KMS-11 (cell line): ENCODE measurements around the gene CRY1.

ENCODE experiments used
- H2AFZ ChIP-seq: fragments of 200-600 bp; sonication (generic); 2 replicates; pipeline ENCODE4 v1.6.1; 2016; ENCODE audit warnings: antibody characterized with exemption, mixed run types, low read depth
- H3K27ac ChIP-seq: fragments of 200-600 bp; sonication (generic); 2 replicates; pipeline ENCODE4 v1.6.1; 2016; ENCODE audit warnings: mild to moderate bottlenecking, mixed run types
- H3K27me3 ChIP-seq: fragments of 200-600 bp; sonication (generic); 2 replicates; pipeline ENCODE4 v1.6.1; 2017; ENCODE audit warnings: mild to moderate bottlenecking, low read depth, mixed run types, moderate library complexity; ENCODE audit not compliant: insufficient read depth
- H3K36me3 ChIP-seq: fragments of 200-600 bp; sonication (generic); 2 replicates; pipeline ENCODE4 v1.6.1; 2017; ENCODE audit warnings: mild to moderate bottlenecking, mixed run types; ENCODE audit not compliant: insufficient read depth
- H3K4me1 ChIP-seq: fragments of 200-600 bp; sonication (generic); 2 replicates; pipeline ENCODE4 v1.6.1; 2016; ENCODE audit warnings: mild to moderate bottlenecking, low read depth, mixed run types; ENCODE audit not compliant: poor library complexity, severe bottlenecking
- H3K4me2 ChIP-seq: fragments of 200-600 bp; sonication (generic); 2 replicates; pipeline ENCODE4 v1.7.0; 2016; ENCODE audit warnings: mild to moderate bottlenecking, mixed run types
- H3K4me3 ChIP-seq: fragments of 200-600 bp; sonication (generic); IDR thresholded peaks from 2 replicates; pipeline ENCODE4 v1.6.1; 2017; ENCODE audit warnings: low read depth, low read length, mixed read lengths; ENCODE audit not compliant: insufficient read depth
- H3K79me2 ChIP-seq: fragments of 200-600 bp; sonication (generic); 2 replicates; pipeline ENCODE4 v1.6.1; 2016; ENCODE audit warnings: low read depth, mixed run types; ENCODE audit not compliant: insufficient read depth
- H3K9ac ChIP-seq: fragments of 200-600 bp; sonication (generic); 2 replicates; pipeline ENCODE4 v1.6.1; 2016; ENCODE audit warnings: mild to moderate bottlenecking, mixed run types
- H4K20me1 ChIP-seq: fragments of 200-600 bp; sonication (generic); 2 replicates; pipeline ENCODE4 v1.6.1; 2016; ENCODE audit warnings: mild to moderate bottlenecking, mixed run types; ENCODE audit not compliant: insufficient read depth
- CTCF ChIP-seq: fragments of 200-600 bp; sonication (generic); conservative IDR thresholded peaks from 2 replicates; pipeline ENCODE4 v1.6.1; 2017; ENCODE audit warnings: low read depth, mild to moderate bottlenecking, antibody characterized with exemption, low read length, moderate library complexity, mixed read lengths

The CRY1 gene

GRCh38 chr12:106971065-106971464 lies 122.3 kb downstream of the CRY1 start:
- Histone ChIP-seq H3K27ac (no peak overlapping the region), H3K4me1 (no peaks in the 10 kb centered on the region), H3K4me2 (no peak overlapping the region), H3K36me3 (no peaks in the 10 kb centered on the region), H3K9ac (no peak overlapping the region), H3K79me2 (no peaks in the 10 kb centered on the region), H2AFZ (no peak overlapping the region), H4K20me1 (no peaks in the 10 kb centered on the region), H3K27me3 (no peaks in the 10 kb centered on the region), H3K4me3 (no peak overlapping the region)
- no peak for TF ChIP-seq CTCF

- Histone ChIP-seq H3K4me2 (no peak overlapping the region), H2AFZ (no peak overlapping the region), H3K4me3 (no peak overlapping the region), H3K9ac (no peak overlapping the region), H3K36me3 (no peaks in the 10 kb centered on the region), H3K79me2 (no peaks in the 10 kb centered on the region), H4K20me1 (no peaks in the 10 kb centered on the region), H3K27me3 (no peaks in the 10 kb centered on the region), H3K4me1 (no peaks in the 10 kb centered on the region), H3K27ac (no peak overlapping the region)
- TF ChIP-seq CTCF, result no peak
Measured at GRCh38 chr12:106964526-106964925, 128.8 kb downstream of the CRY1 start.

- peaks cover 6% of the 10 kb centered on the region for H3K4me1 ChIP-seq
- no peaks in the 10 kb centered on the region for H3K27me3 ChIP-seq
- no peak overlapping the region for H3K4me3 ChIP-seq
- no peak overlapping the region for H2AFZ ChIP-seq
- TF ChIP-seq CTCF, result no peak
- H4K20me1 ChIP-seq, result no peaks in the 10 kb centered on the region
- no peak overlapping the region for H3K9ac ChIP-seq
- H3K27ac ChIP-seq, result no peak overlapping the region
- no peak overlapping the region for H3K4me2 ChIP-seq
- no peaks in the 10 kb centered on the region for H3K79me2 ChIP-seq
- no peaks in the 10 kb centered on the region for H3K36me3 ChIP-seq
Measured at GRCh38 chr12:106962286-106962685, 131.1 kb downstream of the CRY1 start.

- Histone ChIP-seq H3K27me3 (no peaks in the 10 kb centered on the region), H4K20me1 (no peaks in the 10 kb centered on the region), H3K4me1 (peaks cover 6% of the 10 kb centered on the region), H3K9ac (no peak overlapping the region), H3K4me2 (no peak overlapping the region), H3K4me3 (no peak overlapping the region), H3K27ac (no peak overlapping the region), H2AFZ (no peak overlapping the region), H3K36me3 (no peaks in the 10 kb centered on the region), H3K79me2 (no peaks in the 10 kb centered on the region)
- TF ChIP-seq CTCF, result no peak
Measured at GRCh38 chr12:106960443-106960842, 132.9 kb downstream of the CRY1 start.

GRCh38 chr12:106957583-106957982 lies 135.8 kb downstream of the CRY1 start:
- peak overlapping the region; percentile 59 for H3K4me2 ChIP-seq
- no peak overlapping the region for H3K27ac ChIP-seq
- no peak for TF ChIP-seq CTCF
- no peaks in the 10 kb centered on the region for H3K27me3 ChIP-seq
- no peaks in the 10 kb centered on the region for H3K79me2 ChIP-seq
- no peak overlapping the region for H3K4me3 ChIP-seq
- H4K20me1 ChIP-seq, result no peaks in the 10 kb centered on the region
- no peaks in the 10 kb centered on the region for H3K36me3 ChIP-seq
- peaks cover 6% of the 10 kb centered on the region for H3K4me1 ChIP-seq
- peak overlapping the region; percentile 57; the same call in 1 of the 2 replicates for H3K9ac ChIP-seq
- peak overlapping the region; percentile 81; the same call in 1 of the 2 replicates for H2AFZ ChIP-seq
